HEK293 (cell line): ENCODE measurements around the gene HRG.

Source experiments
- ZBTB17 ChIP-seq: fragments of 450-650 bp; formaldehyde crosslinking; IDR thresholded peaks from 2 replicates; pipeline ENCODE4 v1.5.1; 2016; ENCODE audit warnings: missing biosample characterization, missing genetic modification characterization
- ZBTB7A ChIP-seq: fragments of 450-650 bp; formaldehyde crosslinking; IDR thresholded peaks from 2 replicates; pipeline ENCODE4 v1.5.1; 2016; ENCODE audit warnings: low read depth, missing biosample characterization, missing genetic modification characterization
- ZNF140 ChIP-seq: fragments of 450-650 bp; formaldehyde crosslinking; IDR thresholded peaks from 2 replicates; pipeline ENCODE4 v1.5.1; 2016; ENCODE audit warnings: missing biosample characterization, missing genetic modification characterization
- ZNF335 ChIP-seq: fragments of 450-650 bp; formaldehyde crosslinking; conservative IDR thresholded peaks from 2 replicates; pipeline ENCODE4 v1.5.1; 2016; ENCODE audit warnings: missing biosample characterization, missing genetic modification characterization
- ZNF391 ChIP-seq: fragments of 450-650 bp; formaldehyde crosslinking; IDR thresholded peaks from 2 replicates; pipeline ENCODE4 v1.5.1; 2016; ENCODE audit warnings: low read depth, missing biosample characterization, missing genetic modification characterization, borderline replicate concordance
- ZNF561 ChIP-seq: fragments of 450-650 bp; IDR thresholded peaks from 2 replicates; pipeline ENCODE4 v1.5.1; 2018; ENCODE audit warnings: missing biosample characterization, missing genetic modification characterization, borderline replicate concordance
- ZNF707 ChIP-seq: fragments of 450-650 bp; formaldehyde crosslinking; IDR thresholded peaks from 2 replicates; pipeline ENCODE4 v1.5.1; 2016; ENCODE audit warnings: missing biosample characterization, missing genetic modification characterization
- TF ChIP-seq, protein P1 (sequence below): fragments of 450-650 bp; formaldehyde crosslinking; IDR thresholded peaks from 2 replicates; pipeline ENCODE4 v1.5.1; 2016; ENCODE audit warnings: missing biosample characterization, missing genetic modification characterization
- TF ChIP-seq, protein P2 (sequence below): fragments of 450-650 bp; formaldehyde crosslinking; IDR thresholded peaks from 2 replicates; pipeline ENCODE4 v1.5.1; 2016; ENCODE audit warnings: missing biosample characterization, missing genetic modification characterization

DNA sequence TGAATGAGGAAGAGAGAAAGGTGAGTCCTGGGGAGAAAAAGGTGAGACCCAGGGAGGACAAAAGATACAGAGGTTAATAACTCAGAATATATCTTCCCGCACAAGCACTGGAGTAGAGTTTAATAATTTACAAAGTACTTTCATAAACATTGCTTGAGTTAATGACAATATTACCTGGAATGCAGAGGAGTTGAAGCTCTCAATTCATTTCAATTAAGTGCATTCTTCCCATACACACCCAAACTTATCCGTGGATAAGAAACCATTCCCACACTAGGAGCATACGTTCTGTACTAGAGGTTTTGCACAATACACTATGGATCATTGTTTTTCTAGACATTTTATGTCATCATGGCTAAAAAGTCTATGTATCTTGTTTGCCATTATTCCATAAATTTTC lies 28.0 kb downstream of the HRG start:
- TF ChIP-seq, protein P1, sequence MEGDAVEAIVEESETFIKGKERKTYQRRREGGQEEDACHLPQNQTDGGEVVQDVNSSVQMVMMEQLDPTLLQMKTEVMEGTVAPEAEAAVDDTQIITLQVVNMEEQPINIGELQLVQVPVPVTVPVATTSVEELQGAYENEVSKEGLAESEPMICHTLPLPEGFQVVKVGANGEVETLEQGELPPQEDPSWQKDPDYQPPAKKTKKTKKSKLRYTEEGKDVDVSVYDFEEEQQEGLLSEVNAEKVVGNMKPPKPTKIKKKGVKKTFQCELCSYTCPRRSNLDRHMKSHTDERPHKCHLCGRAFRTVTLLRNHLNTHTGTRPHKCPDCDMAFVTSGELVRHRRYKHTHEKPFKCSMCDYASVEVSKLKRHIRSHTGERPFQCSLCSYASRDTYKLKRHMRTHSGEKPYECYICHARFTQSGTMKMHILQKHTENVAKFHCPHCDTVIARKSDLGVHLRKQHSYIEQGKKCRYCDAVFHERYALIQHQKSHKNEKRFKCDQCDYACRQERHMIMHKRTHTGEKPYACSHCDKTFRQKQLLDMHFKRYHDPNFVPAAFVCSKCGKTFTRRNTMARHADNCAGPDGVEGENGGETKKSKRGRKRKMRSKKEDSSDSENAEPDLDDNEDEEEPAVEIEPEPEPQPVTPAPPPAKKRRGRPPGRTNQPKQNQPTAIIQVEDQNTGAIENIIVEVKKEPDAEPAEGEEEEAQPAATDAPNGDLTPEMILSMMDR (tag by site-specific recombination), result no peak
- no peak for TF ChIP-seq ZNF707 (tag by site-specific recombination)
- TF ChIP-seq ZBTB7A (tag by site-specific recombination), result no peak
- no peak for TF ChIP-seq ZNF140
- no peak for TF ChIP-seq ZNF561
- TF ChIP-seq, protein P2, sequence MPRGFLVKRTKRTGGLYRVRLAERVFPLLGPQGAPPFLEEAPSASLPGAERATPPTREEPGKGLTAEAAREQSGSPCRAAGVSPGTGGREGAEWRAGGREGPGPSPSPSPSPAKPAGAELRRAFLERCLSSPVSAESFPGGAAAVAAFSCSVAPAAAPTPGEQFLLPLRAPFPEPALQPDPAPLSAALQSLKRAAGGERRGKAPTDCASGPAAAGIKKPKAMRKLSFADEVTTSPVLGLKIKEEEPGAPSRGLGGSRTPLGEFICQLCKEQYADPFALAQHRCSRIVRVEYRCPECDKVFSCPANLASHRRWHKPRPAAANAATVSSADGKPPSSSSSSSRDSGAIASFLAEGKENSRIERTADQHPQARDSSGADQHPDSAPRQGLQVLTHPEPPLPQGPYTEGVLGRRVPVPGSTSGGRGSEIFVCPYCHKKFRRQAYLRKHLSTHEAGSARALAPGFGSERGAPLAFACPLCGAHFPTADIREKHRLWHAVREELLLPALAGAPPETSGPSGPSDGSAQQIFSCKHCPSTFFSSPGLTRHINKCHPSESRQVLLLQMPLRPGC (tag by site-specific recombination), result no peak
- no peak for TF ChIP-seq ZNF391
- no peak for TF ChIP-seq ZNF335 (tag by site-specific recombination)
- no peak for TF ChIP-seq ZBTB17 (tag by site-specific recombination)
